Measurements from ENCODE around the gene ARHGAP22.

Gene ARHGAP22

GRCh38 chr10:48632166-48632565 is 27.3 kb upstream of the ARHGAP22 start:
- DNase-seq = no peak

DNA sequence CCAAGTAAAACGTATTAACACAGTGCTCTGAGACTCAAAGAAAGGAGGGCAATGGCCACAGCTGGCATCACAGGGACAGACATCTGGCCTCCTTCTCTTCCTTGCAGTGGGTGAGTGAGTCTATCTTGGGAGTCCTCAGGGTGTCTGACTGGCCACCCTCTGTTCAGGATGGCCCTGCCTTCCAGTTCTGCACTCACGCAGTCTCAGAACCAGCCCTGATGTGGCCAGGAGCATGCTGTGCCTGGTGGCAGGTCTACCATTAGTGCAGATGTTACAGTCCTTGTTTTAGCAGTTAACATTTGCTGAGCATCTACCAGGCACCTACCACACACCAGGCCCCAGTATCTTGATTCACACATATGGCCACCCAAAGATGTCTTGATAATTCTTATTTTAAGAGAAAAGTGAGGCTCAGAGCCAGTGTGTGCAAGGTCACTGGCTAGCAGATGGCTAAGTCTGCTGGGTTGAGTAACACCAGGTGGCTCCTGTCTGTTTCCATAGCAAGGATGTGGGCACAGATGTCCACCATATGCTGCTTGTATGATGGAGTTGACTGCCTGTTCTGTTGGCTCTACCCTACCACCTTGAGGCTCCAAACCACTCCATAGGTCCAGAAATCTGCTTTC is 23.2 kb upstream of the ARHGAP22 start:
- no peak for DNase-seq

GRCh38 chr10:48626986-48627731 is 22.3 kb upstream of the ARHGAP22 start:
- DNase-seq = no peak

DNA sequence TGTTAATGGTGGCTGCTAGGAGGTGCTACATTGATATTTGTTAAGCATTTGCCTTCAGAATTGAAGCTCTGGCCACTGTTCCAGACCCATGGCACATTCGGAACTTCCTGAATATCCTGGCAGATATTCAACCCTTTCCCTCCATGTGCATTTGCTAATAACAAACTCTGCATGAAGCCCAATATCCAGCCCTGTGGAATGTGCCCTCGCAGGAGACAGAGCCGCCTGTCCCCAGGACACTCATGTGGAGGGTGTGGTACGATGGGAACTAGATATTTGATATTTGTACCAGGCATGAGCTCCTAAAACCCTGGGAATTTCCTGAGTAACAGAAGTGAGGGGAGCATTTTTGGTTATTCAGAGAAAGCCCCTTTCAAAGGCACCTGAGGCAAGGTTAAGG is 21.6 kb upstream of the ARHGAP22 start:
- DNase-seq = no peak

DNA sequence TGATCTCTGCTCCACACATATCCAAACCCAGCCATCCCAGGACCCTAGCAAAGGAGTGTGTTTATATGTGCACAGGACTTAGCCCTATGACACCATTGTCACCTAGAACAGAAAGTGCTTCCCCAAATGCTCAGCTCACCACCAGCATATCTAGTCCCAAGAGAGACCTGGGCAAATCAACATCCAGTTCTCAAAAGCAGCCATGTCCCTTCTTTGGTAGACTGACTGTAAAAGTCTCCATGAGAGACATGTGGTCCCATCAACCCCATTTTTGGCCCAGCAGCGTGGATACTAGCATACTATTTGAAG is 20.9 kb upstream of the ARHGAP22 start:
- no peak for DNase-seq

DNA sequence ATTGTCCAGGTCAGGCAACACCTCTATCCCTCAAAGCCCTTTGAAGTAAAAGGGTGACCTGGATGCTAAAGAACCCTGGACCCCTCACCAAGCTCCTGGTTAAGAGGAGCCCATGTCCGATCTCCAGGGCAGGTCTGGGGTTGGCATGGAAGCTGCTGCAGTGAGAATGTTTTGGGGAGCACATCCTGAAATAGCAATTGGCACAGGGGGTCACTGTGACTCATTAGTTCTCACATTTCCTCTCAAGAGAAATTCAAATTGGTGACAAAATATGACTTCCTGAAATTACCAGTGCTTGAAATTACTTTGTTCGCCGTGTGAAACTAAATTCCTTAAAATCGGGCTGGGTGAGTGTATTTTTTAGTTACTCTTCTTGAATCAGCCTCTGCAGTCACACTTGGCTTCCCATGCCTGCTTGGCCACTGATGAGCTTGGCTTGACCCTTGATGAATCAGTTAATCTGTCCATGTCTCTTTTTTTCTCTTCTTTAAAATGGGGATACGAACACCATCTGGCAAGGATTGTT is 18.8 kb upstream of the ARHGAP22 start:
- no peak for DNase-seq

DNA sequence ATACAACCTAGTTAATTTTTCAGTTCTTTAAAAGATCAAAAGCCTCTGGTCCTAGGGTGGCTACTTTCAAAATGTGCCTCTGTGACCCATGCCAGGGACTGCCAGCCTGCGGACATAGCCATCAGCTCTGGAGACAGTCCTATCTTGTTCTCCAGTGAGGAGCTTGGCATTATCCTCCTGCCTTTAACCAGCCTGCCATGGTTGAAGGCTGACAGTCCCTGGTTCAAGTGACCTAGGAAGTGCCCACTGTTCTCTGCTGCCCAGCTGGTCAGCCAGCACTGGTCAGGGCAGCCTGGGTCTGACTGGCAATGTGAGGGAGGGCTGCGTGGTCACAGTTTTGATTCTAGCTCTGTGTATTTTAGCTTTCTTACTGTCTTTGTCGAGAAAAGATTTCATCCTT is 18.1 kb upstream of the ARHGAP22 start:
- DNase-seq = no peak

DNA sequence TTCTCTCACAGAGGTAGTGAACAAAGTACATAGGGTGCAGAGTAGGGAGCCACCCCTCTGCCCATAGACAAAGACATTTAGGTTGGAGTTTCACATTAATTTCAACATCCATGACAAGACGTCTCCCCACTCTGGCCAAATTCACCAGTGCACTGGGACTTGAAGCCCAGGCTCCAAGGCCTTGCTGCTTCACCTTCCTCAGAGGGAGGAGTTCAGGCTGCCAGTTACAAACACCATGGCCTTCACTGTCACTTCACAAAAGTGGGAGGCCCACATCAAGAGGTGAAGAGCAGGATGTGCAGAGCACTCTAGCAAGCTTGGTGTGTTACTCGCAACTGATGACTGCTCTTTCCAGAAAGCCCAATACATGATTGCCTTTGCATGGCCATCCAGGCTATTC is 15.8 kb upstream of the ARHGAP22 start:
- no peak for DNase-seq

DNA sequence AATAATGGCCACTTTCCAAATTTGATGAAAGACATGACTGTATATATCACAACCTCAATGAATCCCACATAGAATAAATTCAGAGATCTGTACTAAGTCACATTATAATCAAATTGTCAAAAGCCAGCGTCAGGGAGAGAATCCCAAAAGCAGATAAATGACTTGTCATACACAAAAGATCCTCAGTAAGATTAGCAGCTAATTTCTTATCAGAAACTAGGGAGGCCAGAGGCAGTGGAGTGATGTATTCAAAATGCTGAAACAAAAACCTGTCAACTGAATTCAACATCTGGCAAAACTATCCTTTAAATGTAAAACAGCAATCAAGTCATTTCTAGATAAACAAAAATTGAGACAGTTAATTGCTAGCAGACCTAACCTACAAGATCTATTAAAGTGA is 11.6 kb upstream of the ARHGAP22 start:
- no peak for DNase-seq

DNA sequence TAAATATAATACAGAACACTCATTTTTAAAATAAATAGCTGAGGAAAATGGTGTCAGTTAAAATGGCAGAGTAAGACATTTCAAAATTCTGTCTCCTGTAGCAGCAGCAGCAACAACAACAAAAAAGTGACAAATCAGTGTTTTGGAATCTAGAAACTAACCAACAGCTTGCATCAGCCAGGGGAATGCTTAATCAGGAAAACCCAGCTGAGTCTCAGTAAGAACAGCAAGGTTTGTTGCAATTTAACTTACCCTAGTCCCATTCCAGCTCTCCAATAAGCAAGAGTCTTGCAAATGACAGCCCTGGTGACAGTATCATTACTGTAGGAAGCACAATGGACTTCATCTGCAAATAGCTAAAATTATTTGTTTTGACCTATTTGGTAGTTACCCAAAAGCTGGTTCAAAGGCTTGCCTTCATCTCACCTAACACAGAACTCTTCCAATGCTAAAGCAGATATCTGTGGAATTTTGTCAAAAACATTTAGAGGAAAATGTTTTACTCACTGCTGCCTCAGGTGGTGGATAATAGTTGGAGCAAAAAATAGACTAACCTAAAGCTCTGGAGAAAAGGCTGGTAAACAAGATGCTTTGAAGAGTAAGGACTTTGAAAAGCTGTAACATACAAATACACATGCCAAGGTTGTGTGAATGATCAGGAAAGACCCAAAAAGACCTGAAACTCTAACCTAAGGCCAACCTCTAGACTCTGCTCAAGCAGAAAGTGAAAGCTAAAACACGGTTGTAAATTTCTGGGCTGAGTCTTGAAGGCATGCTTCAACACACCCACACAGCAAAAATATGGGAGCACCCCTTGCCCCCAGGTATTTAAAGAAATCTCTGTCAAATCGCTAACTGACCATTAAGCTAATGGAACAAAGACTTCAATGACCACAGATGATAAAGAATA is 9.9 kb upstream of the ARHGAP22 start:
- DNase-seq = no peak

DNA sequence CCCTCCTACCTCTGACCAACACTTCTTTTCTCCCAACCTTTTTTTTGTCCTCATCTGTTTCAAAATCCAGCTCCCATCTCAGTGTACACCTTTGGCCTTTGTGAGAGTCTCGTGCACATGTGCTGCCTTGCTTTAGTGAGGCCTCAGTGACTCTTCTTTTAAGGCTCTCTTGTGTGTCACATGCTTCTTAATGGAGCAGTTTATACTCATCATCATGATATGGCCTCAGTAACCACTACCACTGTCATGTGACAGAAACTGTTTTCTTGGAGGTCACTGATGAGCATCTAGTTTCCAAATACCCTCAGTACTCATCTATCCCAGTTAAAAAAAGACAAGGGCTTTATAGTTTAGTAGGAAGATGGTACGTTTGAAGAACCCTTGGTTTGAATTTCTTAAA is 8.1 kb upstream of the ARHGAP22 start:
- DNase-seq = no peak

- no peak for DNase-seq
These were observed 7.5 kb upstream of the ARHGAP22 start for GRCh38 chr10:48612236-48612943.

- DNase-seq = no peak
These were observed 6.3 kb upstream of the ARHGAP22 start for GRCh38 chr10:48611133-48611532.

- DNase-seq = no peak
These were observed 5.8 kb upstream of the ARHGAP22 start for GRCh38 chr10:48610585-48611093.

- DNase-seq = no peak
These were observed 5.2 kb upstream of the ARHGAP22 start for GRCh38 chr10:48609899-48610584.

- DNase-seq = no peak
These were observed 4.6 kb upstream of the ARHGAP22 start for GRCh38 chr10:48609441-48609840.

- no peak for DNase-seq
These were observed 4.1 kb upstream of the ARHGAP22 start for GRCh38 chr10:48608976-48609375.

GRCh38 chr10:48608279-48608681 is 3.4 kb upstream of the ARHGAP22 start:
- DNase-seq = no peak

DNA sequence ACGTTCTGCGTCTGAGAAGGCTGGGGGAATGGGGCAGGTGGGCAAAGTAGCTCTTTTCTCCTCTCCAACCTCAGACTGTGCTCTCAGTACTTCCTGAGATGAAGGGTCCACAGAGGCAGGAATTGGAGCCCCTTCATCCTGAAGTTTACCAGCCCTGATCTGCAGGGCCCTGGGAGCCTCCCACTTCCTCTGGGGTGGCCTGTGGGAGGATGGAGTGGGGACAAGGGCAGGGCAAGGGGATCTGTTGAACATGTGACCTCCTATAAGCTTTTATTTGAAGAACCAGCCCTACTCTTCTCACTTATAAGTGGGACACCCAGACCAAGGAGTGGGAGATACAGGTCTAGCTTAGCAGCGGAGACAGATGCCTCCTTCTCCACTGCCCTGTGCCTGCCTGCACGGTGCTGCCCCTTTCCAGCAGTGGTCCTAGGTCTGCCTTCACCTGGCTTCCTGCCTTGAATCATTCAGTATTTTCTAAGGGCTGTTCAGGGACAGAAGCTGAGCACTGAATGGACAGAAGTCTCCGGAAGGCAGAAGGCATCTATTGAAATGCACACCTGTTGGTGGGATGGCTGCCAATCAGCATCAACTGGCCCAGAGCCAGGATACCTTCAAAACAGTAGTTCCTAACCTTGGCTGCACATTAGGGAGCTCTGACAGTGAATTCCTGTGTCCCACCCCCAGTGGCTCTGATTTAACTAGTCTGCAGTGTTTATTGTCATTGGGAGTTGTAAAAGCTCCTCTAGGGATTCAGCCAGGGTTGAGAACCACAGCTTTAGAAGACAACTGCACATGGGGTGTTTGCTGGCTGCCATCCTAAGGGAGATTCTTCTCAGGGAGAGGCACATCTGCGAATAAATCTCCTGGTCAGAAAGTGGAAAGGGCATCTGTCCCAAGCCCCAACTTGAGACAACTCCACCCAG is 2.7 kb upstream of the ARHGAP22 start:
- no peak for DNase-seq

- no peak for DNase-seq
These were observed 1.9 kb upstream of the ARHGAP22 start for GRCh38 chr10:48606530-48607355.

Measured in SHP77 treated with DMSO at 0.1 percent for 48 hours (cell line).